Keratinocyte (primary cell): ENCODE data around the gene NTSR1. TPM values are rescaled to one million over a fixed set of nuclear protein-coding genes. Genes with fewer than 3 reads are reported as not detected.

Experiments
- DNase-seq: peaks from one replicate; pipeline ENCODE4 v3.0.0-alpha.2; 2011; ENCODE audit warnings: low read depth, missing footprints, low spot score
- FAIRE-seq: peaks from 2 replicates; lab custom pipeline; 2011; peaks lifted over from hg19 to GRCh38; lab: Jason Lieb, UNC
- H2AFZ ChIP-seq: 2 replicates; pipeline ENCODE4 v1.6.0; 2012; ENCODE audit warnings: low read length, control low read depth, inconsistent platforms; ENCODE audit not compliant: control insufficient read depth
- H3K27ac ChIP-seq: 2 replicates; pipeline ENCODE4 v1.5.1; 2011; ENCODE audit warnings: low read length; ENCODE audit not compliant: control insufficient read depth, insufficient read depth
- H3K27me3 ChIP-seq: 3 replicates; pipeline ENCODE4 v1.6.0; 2011; ENCODE audit warnings: low read length; ENCODE audit not compliant: control insufficient read depth, insufficient read depth; ENCODE audit errors: extremely low read depth
- H3K36me3 ChIP-seq, 2 experiments: 2 replicates in 1 of 2; 3 replicates in 1 of 2; pipeline ENCODE4 v1.5.1; 2011; ENCODE audit warnings: low read length in 2 of 2, mild to moderate bottlenecking in 1 of 2; ENCODE audit not compliant: control insufficient read depth in 2 of 2, insufficient read depth in 2 of 2; ENCODE audit errors: extremely low read depth in 1 of 2
- H3K4me1 ChIP-seq: 3 replicates; pipeline ENCODE4 v1.5.1; 2011; ENCODE audit warnings: low read length; ENCODE audit not compliant: control insufficient read depth, insufficient read depth; ENCODE audit errors: extremely low read depth
- H3K4me2 ChIP-seq: 3 replicates; pipeline ENCODE4 v1.6.0; 2011; ENCODE audit warnings: low read depth, low read length; ENCODE audit not compliant: control insufficient read depth, insufficient read depth; ENCODE audit errors: extremely low read depth
- H3K4me3 ChIP-seq, 3 experiments: fragments of 200-600 bp in 1 of 3; sonication (generic) in 1 of 3; 2 replicates in 2 of 3; 3 replicates in 1 of 3; pipeline ENCODE4 v1.5.1; 2011 to 2016; ENCODE audit warnings: low read length in 3 of 3, mild to moderate bottlenecking in 3 of 3, control low read depth in 2 of 3, inconsistent platforms in 1 of 3, low read depth in 1 of 3, mixed read lengths in 1 of 3, mixed run types in 1 of 3, moderate library complexity in 1 of 3; ENCODE audit not compliant: control insufficient read depth in 2 of 3, insufficient read depth in 2 of 3; ENCODE audit errors: extremely low read depth in 1 of 3
- H3K79me2 ChIP-seq: 2 replicates; pipeline ENCODE4 v1.6.0; 2012; ENCODE audit warnings: low read length; ENCODE audit not compliant: control insufficient read depth, insufficient read depth
- H3K9ac ChIP-seq: 3 replicates; pipeline ENCODE4 v1.6.0; 2011; ENCODE audit warnings: low read length; ENCODE audit not compliant: control insufficient read depth, insufficient read depth; ENCODE audit errors: extremely low read depth
- H3K9me1 ChIP-seq: 3 replicates; pipeline ENCODE4 v1.6.0; 2011; ENCODE audit warnings: low read length; ENCODE audit not compliant: control insufficient read depth, insufficient read depth; ENCODE audit errors: extremely low read depth
- H3K9me3 ChIP-seq: 2 replicates; pipeline ENCODE4 v1.5.1; 2012; ENCODE audit warnings: low read depth, low read length; ENCODE audit not compliant: control insufficient read depth
- H4K20me1 ChIP-seq: 3 replicates; pipeline ENCODE4 v1.6.0; 2011; ENCODE audit warnings: low read length; ENCODE audit not compliant: control insufficient read depth, insufficient read depth; ENCODE audit errors: extremely low read depth
- CTCF ChIP-seq, 3 experiments: IDR thresholded peaks in 1 of 3; conservative IDR thresholded peaks in 1 of 3; optimal IDR thresholded peaks in 1 of 3; 2 replicates in 2 of 3; 3 replicates in 1 of 3; pipeline versions ENCODE3 to v1.5.1; 2011; ENCODE audit warnings: low read length in 3 of 3, mild to moderate bottlenecking in 3 of 3, moderate library complexity in 2 of 3, control low read depth in 1 of 3, inconsistent platforms in 1 of 3; ENCODE audit not compliant: insufficient read depth in 2 of 3; ENCODE audit errors: extremely low read depth in 1 of 3
- EZH2 ChIP-seq: IDR thresholded peaks from one replicate; pipeline ENCODE4 v1.6.1; 2012; ENCODE audit warnings: inconsistent platforms, mild to moderate bottlenecking, low read length, moderate library complexity
- dilution Hi-C: fragments of 300-500 bp; cut with MboI; formaldehyde crosslinking; loops from one replicate; pipeline ENCODE4 v1.7.0; 2020; ENCODE audit warnings: low sequenced_read_pairs; ENCODE audit not compliant: extremely low pct_ligation_motif_present
- polyA plus RNA-seq, 5 experiments: library from polyadenylated mRNA; depleted of rRNA in 3 of 5; stranded (reverse) in 3 of 5; stranded (forward) in 1 of 5; unstranded in 1 of 5; fragments of >200 nt; gene quantifications; 1 replicate in 1 of 5; 2 replicates in 3 of 5; 3 replicates in 1 of 5; pipeline versions ENCODE4 v1.2.1 to v1.2.3, GENCODE V29; 2011 to 2012; ENCODE audit warnings: missing spikeins in 2 of 5, low read depth in 1 of 5, low replicate concordance in 1 of 5

The NTSR1 gene
- polyA plus RNA-seq, 1 donor (not counting 4 experiments of a cell fraction or from before 2014, with no cell fraction given): 0.55 TPM

- peaks cover 3% of the 10 kb centered on the region for H3K9me1 ChIP-seq
- no peak overlapping the region for H3K4me2 ChIP-seq
- H3K79me2 ChIP-seq: peaks cover 13% of the 10 kb centered on the region
- dilution Hi-C loops: no loop called here
- no peaks in the 10 kb centered on the region for H3K9me3 ChIP-seq
- H3K9ac ChIP-seq: no peak overlapping the region
- H3K4me1 ChIP-seq: peaks cover 10% of the 10 kb centered on the region
- FAIRE-seq: no peak
- peaks cover 27% of the 10 kb centered on the region in 2 experiments for H3K36me3 ChIP-seq
- no peak overlapping the region for H3K4me3 ChIP-seq
- TF ChIP-seq CTCF (optimal IDR thresholded peaks at IDR 0.05 in 1 of 3, IDR thresholded peaks at IDR 0.05 in 1 of 3, conservative IDR thresholded peaks at IDR 0.05 in 1 of 3; ENCODE audit: extremely low read depth in 1 of 3, insufficient read depth in 2 of 3, low read length in 3 of 3) (no peak), EZH2 (no peak)
- no peak overlapping the region for H2AFZ ChIP-seq
- H3K27ac ChIP-seq: no peak overlapping the region
- no peak for DNase-seq
- H3K27me3 ChIP-seq: no peaks in the 10 kb centered on the region
- H4K20me1 ChIP-seq: no peaks in the 10 kb centered on the region
These were observed 90.8 kb downstream of the NTSR1 start for GRCh38 chr20:62799459-62799858.

GRCh38 chr20:62799873-62800272 is 91.2 kb downstream of the NTSR1 start:
- Histone ChIP-seq H3K4me1 (peaks cover 10% of the 10 kb centered on the region), H3K9ac (no peak overlapping the region), H3K36me3 (peaks cover 27% of the 10 kb centered on the region in 2 experiments), H3K27me3 (no peaks in the 10 kb centered on the region), H3K4me2 (no peak overlapping the region), H4K20me1 (no peaks in the 10 kb centered on the region), H2AFZ (no peak overlapping the region), H3K4me3 (no peak overlapping the region), H3K79me2 (peaks cover 13% of the 10 kb centered on the region), H3K9me3 (no peaks in the 10 kb centered on the region), H3K9me1 (peaks cover 3% of the 10 kb centered on the region), H3K27ac (no peak overlapping the region)
- DNase-seq: no peak
- TF ChIP-seq CTCF (optimal IDR thresholded peaks at IDR 0.05 in 1 of 3, IDR thresholded peaks at IDR 0.05 in 1 of 3, conservative IDR thresholded peaks at IDR 0.05 in 1 of 3; ENCODE audit: extremely low read depth in 1 of 3, insufficient read depth in 2 of 3, low read length in 3 of 3) (no peak), EZH2 (no peak)
- no peak for FAIRE-seq
- dilution Hi-C loops: no loop called here
